NCI-H2196 treated with DMSO at 0.1 percent for 48 hours (cell line): ENCODE measurements around the gene EIF4H.
"Not testable (repeated sequence)": the region's sequence is repeated elsewhere in the genome, so short reads cannot be mapped to it uniquely, and the experiment has no call there.

Source experiments
- DNase-seq: peaks from one replicate; lab custom pipeline; 2025; ENCODE audit not compliant: unreplicated experiment; lab: John Stamatoyannopoulos, UW

EIF4H gene

GRCh38 chr7:74223711-74224510 lies 49.8 kb downstream of the EIF4H start:
- DNase-seq: peak; percentile 11

GRCh38 chr7:74224511-74224832 lies 50.3 kb downstream of the EIF4H start:
- no peak for DNase-seq

- not testable (repeated sequence) for DNase-seq
Measured at GRCh38 chr7:74224907-74225306, 50.8 kb downstream of the EIF4H start.

GRCh38 chr7:74225400-74225799 lies 51.2 kb downstream of the EIF4H start:
- DNase-seq: no peak

DNA sequence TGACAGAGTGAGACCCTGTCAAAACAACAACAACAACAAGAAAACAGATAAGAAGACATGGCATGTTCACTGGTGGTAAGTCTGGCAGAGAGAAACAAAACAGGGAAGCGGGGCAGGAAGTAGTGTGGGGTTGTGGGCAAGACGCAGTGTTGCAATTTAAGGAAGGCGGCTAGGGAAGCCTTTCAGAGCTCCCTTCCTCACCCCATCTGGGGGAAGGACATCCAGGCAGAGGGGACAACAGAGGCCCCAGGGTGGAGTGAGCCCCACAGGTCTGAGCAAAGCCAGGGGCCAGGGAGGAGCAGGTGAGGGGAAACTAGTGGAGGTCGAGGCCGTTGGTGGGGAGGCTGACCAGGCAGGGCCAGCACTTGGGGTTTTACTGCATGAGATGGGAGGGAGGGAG lies 52.5 kb downstream of the EIF4H start:
- DNase-seq: no peak

- no peak for DNase-seq
Measured at GRCh38 chr7:74228951-74229900, 55.1 kb downstream of the EIF4H start.

GRCh38 chr7:74230446-74231231 lies 56.5 kb downstream of the EIF4H start:
- no peak for DNase-seq

DNA sequence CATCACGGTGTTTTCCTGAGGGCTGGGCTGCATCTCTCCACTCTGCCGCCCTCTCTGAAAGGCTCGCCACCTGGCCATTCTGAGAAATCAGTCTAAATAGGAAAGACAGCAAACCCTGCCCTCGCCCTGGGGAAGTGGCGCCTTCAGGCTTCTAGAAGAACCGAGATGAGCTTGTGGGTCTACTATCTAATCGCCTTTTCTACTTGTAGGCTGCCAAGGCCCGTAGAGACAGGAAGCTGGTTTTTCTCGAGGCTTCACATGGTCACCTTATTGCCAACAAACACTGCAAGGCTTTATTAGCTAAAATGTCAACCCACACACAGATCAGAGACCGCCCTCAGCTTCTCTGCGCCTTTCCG lies 57.1 kb downstream of the EIF4H start:
- no peak for DNase-seq

DNA sequence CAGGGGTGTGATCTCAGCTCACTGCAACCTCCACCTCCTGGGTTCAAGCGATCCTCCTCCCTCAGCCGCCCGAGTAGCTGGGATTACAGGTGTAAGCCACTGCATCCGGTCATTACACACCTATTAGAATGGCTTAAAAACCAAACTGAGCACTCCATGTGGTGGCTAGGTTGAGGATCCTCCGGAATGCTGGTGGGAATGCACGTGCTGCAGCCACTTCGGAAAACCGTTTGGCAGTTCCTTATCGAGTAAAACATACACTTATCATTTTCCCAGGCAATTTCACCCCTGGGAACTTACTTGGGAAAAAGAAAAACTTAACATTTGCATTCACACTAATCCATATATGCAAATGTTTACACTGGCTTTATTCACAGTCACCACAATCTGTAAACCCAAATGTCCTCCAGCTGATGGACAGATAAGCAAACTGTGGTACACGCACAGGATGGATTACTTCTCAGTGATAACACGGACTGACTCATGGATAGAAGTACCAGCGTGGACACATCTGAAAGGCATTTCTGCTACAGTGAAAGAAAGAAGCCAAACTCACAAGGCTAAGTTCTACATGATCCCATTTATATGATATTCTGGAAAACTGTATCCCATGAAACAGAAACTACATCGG lies 59.6 kb downstream of the EIF4H start:
- no peak for DNase-seq

DNA sequence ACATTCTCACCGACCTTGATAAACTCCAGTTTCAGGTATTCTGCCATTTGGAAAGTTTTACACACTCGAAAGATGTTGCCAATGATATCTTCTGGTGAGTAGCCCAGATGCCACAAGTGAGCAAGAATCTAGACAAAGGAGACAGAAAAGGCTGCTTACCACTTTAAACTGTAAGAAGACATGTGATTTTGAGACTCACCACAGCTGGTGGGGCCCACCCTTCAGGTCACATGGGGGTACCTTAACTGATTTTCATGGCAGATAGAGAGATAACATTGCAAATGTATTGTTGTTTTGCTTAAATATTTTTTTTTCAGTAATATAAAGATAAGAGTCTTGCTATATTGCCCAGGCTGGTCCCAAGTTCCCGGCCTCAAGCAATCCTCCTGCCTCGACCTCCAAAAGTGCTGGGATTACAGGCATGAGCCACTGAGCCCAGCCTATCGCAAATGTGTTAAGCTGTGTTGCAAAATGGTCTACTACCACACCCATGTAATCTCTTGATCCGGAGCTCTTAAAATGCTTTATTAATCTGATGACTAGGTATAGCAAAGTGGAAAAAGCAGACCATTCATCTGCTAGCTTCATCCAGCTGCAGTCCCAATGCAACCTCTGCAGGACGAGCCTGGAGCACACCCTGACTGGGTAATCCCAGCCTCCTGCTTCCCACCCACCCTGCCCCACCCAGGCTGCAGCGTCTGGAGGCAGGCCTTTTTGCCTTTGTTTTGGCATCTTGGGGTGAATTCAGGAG lies 61.5 kb downstream of the EIF4H start:
- no peak for DNase-seq

- no peak for DNase-seq
Measured at GRCh38 chr7:74236284-74236683, 62.1 kb downstream of the EIF4H start.

- DNase-seq: no peak
Measured at GRCh38 chr7:74240482-74240881, 66.3 kb downstream of the EIF4H start.

GRCh38 chr7:74242122-74242443 lies 67.9 kb downstream of the EIF4H start:
- no peak for DNase-seq

DNA sequence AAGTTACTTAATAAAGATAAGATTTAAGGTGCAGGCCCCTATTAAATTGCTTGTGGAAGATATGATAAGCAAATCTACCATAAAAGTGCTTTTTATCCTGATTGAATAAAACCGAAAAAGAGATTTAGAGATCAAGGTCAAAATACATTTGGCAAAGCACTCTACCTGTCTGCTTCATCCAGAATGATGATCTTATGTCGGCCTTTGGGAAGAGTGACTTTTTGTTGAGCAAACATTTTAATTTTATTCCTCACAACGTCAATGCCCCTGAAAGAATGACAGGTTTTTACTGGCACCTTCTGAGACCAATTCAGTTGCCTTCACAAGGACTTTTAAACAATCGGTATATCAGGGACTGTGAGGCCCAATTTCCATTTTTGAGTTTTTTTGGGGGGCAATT lies 72.3 kb downstream of the EIF4H start:
- no peak for DNase-seq
